Measurements from ENCODE around the gene SNAPC1. TPM values are rescaled to one million over a fixed set of nuclear protein-coding genes. Genes with fewer than 3 reads are reported as not detected.
"Not testable (repeated sequence)": the region's sequence is repeated elsewhere in the genome, so short reads cannot be mapped to it uniquely, and the experiment has no call there.

Gene SNAPC1
- total RNA-seq, 1 experiment from 2014 or later: 33.0 TPM

DNA sequence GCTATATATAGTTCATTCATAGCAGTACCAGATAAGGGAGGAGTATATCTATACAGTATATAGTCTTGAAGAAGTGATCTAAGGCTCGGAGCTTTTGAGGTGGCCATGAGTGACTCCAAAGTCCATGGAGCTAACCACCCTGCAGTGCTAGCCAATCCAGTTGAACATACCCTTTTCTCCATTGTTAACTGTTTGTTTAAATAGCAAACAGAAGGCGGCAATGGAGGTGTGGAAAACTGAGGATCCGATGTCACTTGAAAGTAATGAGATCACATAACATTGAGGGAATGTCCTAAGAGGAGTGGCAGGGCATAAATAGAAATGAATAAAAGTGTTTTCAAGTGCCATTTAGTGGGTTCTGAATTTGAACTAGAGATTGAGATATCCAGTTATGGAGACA is 12.4 kb upstream of the SNAPC1 start:
- no peak for DNase-seq (ENCODE audit: low spot score)

DNA sequence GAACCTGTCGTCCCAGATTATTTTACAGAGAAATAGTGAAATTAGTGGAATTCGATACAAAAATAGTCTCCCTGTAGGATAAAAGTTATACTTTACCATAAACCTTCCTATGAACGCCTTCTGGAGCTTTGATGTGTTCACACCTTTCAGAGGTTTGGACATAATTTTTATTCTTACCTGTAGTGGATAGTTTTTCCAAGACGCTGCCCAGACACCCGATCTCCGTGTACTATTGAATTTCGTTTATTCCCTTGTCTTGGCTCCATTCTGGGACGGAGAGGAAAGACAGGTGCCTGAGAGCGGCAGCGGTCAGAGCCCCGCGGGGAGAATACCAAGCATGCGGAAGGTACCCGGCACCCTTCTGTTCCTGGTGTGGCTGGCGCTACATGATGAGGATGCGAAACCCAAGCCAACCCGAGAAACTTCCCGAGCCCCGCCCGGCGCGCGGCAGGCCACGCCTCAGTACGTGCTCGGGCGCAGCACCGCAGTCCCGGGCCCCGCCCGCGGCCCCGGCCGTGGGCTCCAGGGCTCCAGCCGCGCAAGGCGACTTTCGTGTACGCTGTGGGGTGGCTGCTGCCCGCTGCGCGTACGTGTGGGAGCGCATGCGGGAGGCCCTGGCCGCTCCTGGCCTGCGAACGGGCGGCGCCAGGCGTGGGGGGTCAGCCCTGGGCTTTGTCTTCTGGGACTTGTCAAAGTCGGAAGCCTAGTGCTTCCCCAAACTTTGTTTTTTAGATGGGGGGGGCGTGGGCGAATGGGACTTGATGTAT is 11.3 kb upstream of the SNAPC1 start:
- no peak for DNase-seq (ENCODE audit: low spot score)

DNA sequence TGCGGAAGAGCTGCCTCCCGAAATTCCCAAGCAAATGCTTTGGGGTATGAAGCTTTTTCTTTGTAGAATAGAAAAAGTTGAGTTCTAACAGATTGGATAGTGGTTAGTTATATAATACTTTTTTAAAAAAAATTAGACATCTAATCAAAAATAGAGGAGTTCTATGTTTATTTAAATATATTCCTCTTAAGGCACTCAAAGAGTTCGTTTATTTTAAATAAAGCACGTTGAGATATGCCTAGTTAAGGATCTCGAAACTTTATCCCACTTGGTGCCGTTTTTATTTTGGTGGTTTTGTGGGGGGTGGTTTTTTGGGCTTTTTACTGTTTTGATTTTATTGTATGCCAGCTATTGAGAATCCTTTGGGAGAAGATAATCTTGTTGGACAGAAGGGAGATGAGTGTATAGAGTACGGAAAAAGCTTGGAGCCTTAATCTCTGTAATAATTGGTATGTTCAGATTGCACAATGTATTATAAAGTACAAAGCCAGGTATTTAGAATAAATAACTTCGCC is 10.7 kb upstream of the SNAPC1 start:
- no peak for DNase-seq (ENCODE audit: low spot score)

DNA sequence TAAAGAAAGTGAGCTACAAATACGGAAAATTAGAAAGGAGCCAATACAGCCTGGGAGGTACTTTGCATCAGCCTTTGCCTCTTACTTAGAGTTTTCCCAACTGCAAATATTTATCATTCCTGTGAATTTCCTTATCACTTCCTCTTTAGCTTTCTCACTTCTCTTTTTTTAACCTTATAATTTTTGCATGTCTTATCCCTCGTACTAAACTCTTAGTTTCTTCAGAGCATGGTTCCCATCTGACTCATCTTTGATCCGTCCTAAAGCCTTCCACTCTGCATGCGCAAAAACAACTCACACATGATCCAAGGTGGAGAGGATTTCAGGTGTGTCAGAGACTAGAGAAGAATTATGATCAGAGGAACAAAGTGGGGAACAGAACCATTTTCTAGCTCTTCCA is 9.6 kb upstream of the SNAPC1 start:
- no peak for DNase-seq (ENCODE audit: low spot score)

DNA sequence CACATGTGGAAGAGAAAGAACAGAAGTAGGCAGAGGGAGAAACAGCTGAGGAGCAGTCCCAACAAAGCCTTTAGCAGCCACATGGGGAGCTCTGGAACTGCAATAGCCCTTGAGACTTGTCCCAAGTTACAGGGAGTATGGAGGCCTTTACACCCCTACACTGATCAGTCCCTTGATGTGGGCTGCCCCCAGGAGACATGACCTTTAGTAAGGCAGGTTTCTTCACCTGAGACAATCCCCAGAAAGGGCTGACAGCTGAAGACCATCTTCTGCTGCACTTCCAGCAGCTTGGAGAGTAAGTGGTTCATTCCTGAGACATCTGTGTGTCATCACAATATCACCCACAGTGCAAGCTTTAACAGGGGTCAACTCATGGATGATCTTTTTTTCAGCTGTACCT is 8.6 kb upstream of the SNAPC1 start:
- no peak for DNase-seq (ENCODE audit: low spot score)

DNA sequence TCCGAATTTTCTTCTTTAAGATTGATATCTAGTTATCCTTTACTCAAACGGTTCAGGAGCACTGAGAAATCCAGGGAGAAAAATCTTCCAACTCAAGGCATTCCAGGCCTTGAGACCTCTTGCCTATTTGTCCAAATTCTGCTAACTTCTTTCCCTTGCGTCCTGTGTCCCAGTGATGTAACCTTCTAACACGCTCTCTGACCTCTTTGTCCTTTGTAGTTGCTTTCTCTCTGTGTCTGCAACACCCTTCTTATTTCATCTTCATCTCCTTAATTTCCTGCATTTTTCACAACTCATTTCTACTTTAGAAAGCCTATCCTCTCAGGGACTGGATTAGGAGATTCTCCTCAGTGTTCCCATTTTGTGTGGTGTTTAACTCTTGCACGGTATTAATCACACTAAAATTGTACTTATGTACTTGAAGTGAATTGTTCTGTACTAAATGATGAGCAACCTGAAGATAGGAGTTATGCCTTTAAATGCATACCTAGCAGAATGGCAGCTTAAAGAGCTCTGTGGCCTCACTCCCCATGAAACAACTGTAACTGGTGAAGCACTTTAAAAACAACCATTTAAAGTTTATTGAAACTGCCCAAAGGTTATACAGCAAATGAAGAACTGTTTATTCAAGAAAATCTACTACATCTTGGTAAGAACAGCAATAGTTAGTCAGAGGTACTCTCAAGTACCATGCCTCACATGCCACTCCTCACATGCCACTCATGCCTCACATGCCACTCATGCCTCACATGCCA is 7.4 kb upstream of the SNAPC1 start:
- DNase-seq (ENCODE audit: low spot score): no peak

DNA sequence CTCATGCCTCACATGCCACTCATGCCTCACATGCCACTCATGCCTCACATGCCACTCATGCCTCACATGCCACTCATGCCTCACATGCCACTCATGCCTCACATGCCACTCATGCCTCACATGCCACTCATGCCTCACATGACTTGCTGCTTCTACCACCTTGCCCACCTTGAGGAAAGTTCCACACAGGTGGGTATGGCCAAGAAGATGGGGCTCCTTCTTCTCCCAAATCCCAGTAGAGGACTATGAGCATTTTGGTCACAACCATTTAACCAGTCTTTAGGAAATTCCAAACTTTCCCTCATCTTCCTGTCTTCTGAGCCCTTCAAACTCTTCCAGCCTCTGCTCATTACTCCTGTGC is 6.9 kb upstream of the SNAPC1 start:
- DNase-seq (ENCODE audit: low spot score): not testable (repeated sequence)

DNA sequence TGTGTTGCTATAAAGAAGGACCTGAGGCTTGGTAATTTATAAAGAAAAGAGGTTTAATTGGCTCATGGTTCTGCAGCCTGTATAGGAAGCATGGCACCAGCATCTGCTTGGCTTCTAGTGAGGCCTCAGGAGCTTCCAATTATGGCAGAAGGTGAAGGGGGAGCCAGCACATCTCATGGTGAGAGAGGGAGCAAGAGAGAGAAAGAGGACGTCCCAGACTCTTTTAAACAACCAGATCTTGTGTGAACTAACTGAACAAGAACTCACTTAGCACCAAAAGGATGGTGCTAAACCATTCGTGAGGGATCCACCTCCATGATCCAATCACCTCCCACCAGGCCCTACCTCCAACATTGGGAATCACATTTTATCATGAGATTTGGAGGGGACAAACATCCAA is 6.1 kb upstream of the SNAPC1 start:
- no peak for DNase-seq (ENCODE audit: low spot score)

DNA sequence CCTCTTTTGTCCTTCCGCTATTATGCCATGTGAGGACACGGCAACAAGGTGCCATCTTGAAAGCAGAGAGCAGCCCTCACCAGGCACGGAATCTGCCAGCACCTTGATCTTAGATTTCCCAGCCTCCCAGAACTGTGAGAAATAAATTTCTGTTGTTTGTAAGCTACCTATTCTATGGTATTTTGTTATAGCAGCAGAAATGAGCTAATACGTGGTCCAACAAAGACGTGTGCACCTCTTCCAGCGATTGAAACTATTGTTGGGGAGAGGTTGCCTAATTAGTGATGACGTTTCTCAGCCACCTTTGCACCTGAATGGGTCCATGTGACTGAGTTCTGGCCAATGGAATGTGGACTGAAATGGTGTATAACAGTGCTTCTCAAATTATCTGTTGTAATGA is 2.3 kb upstream of the SNAPC1 start:
- DNase-seq (ENCODE audit: low spot score): no peak

DNA sequence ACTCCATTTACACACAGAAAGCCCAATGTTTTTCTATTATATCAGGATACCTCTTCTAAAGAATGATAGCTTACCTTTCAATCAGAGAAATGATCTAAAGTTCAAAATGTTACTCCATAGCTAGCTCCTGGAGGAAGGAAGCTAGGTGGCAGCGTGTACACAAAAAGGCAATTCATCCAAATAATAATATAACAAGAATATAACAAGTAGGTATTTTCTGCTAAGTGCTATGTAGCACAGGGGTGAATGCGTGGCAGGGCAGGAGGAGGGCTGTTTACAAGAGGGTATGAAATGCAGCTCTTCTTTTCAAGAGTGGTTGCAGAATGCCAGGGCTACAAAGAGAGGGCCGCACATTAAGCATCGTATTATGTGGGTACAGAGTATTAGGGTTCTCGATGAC is 663 bp upstream of the SNAPC1 start:
- DNase-seq (ENCODE audit: low spot score): no peak

DNA sequence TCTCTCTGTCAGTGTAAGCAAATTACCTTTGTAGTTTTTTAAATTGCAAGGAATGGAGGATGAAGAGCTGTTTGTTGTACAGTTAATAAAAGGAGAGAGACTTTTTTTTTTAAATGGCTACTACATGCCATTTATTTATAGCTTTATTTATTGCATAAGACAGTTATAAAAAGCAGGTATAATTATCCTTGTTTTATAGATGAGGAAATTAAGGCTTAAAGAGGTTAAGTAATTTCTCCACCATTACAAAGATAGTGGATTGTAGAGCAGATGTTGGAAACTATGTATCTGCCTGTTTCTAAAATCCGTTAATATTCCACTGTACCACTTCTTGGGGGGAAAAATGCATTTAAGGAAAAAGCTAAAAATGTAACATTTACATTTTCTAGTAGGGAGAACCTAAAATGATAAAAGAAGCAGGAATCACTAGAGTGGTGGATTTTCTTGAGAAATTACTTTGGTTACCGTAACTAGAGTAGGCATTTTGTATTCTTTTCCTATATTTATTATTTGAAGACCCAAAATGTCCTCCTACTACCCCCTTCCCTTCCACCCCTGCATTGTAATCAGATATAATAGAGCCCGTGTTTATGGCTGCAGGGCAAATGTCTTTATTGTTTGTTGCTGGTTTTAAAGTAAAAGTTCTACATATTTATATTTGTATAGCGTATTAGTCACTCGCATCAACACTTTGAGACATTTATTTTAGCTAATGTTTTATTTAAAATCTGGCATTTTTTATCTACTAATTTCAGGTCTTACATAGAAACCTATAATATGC is 2.3 kb downstream of the SNAPC1 start:
- no peak for DNase-seq (ENCODE audit: low spot score)

DNA sequence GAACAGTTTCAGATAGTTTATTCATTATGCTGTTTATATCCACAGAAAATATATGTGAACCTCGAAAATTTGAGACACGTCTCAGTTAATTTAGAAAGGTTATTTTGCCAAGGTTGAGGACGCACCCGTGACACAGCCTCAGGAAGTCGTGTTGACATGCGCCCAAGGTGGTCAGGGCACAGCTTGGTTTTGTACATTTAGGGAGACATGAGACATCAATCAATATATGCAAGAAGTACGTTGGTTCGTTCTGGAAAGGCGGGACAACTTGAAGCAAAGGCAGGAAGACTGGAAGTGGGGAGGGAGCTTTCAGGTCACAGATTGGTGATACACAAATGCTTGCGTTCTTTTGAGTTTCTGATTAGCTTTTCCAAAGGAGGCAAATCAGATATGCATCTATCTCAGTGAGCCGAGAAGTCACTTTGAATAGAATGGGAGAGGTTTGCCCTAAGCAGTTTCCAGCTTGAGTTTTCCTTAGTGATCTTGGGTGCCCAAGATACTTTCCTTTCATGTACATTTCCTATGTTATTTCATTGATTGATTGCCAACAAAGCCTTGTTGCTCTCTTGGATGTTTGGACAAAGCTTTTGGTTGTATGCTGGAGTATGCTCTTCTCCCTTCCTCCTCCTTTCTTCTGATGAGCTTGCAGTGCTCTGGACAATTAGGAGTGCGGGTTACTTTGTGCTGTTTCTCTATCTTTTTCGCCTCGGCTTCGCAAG is 3.2 kb downstream of the SNAPC1 start:
- DNase-seq (ENCODE audit: low spot score): no peak

DNA sequence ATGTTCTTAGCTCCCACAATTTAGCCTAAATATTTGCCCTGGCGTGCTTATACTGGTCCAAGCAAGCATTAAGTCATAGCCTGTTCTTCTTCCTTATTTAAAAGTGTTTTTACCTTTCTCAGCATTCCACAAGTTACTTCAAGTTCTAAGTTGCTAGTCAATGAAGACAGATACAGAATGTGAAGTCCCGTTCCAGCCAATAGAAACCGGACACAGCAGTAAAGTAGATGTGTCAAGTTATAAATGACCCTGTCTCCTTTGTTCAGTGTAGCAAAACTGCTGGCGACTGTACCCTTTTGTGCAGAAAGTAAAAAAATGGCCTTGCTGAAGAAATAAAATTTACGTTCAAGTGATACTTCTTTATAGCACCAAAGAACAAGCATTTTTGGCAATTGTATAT is 3.9 kb downstream of the SNAPC1 start:
- no peak for DNase-seq (ENCODE audit: low spot score)

DNA sequence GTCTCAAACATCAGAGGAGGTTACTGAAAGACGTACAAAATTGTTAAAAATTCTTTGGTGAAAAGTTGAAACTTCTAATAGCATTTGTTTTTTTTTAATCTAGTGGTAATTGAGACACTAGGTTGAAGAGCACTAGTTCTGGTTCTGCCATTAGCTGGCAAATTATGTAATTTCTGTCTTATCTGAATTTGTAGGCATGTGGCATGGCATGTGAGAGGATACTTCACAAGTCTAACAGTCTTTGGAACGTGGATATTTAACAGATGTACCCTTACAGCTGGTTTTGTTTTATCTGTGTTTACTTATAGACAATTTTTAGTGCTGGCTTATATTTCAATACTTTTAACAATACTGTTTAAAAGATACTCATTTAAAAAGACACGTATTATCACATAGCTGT is 6.0 kb downstream of the SNAPC1 start:
- no peak for DNase-seq (ENCODE audit: low spot score)

DNA sequence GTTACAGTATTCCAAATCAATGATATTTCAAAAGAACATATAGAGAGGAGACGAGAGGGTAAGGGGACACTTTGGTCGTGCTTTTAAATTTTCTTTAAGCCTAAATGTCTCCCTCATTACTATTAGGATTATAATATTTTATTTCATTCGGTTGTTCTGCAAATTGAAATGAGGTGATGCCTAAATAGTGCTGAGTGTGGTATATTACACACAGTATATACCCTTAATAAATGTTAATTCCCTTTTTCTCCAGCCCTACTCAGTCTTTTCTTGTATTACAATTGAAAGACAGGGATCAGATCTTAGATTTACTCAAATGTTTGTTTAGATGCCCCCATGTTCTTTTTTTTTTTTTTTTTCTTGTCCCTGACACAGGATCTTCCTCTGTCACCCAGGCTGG is 7.7 kb downstream of the SNAPC1 start:
- no peak for DNase-seq (ENCODE audit: low spot score)

DNA sequence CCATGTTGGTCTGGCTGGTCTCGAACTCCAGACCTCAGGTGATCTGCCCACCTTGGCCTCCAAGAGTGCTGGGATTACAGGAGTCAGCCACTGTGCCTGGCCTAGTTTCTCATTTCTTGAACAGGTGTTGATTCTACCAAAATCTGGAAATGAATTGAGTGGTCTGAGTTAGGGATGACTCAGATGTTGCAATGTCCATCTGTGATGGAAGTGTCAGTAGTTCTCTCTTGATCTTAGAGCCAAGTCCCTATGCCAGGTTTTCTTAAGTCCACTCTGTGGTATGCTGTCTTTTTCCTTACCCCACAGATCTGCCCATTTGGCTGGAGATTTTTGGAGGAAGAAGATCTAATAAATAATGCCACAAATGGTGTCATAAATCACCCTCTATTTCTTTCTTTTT is 12.6 kb downstream of the SNAPC1 start:
- no peak for DNase-seq (ENCODE audit: low spot score)

DNA sequence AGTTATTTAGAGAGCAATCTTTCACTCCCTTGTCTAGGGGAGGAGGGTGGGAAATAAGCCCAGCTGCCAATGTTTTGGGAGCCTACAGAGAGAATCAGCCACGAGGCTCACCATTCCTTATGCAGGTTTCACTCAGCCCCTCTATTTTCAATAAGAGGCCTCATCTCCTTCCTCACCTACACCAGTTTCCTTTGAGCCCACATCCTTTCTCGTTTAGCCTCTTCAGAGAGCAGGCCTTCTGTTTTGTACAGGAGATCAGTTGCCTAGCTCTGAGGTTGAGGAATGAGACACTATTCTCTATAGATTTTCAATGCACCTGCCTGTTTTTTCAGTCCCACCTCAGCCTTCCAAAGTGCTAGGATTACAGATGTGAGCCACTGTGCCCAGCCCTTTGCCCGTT is 17.9 kb downstream of the SNAPC1 start:
- DNase-seq (ENCODE audit: low spot score): no peak

DNA sequence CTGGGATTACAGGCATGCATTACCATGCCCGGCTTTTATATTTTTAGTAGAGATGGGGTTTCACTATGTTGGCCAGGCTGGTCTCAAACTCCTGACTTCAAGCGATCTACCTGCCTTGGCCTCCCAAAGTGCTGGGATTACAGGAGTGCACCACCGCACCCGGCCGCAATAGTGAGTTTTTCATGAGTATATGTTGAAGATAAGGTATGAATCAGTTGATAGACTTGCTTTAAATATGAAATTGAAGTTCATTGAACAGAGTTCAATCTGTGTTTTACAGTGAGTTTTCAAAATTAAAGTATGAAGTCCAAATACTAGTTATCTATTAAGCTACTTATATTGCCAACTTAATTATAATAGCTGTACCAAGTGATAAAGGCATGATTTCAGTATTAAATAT is 35.1 kb downstream of the SNAPC1 start:
- no peak for DNase-seq (ENCODE audit: low spot score)

DNA sequence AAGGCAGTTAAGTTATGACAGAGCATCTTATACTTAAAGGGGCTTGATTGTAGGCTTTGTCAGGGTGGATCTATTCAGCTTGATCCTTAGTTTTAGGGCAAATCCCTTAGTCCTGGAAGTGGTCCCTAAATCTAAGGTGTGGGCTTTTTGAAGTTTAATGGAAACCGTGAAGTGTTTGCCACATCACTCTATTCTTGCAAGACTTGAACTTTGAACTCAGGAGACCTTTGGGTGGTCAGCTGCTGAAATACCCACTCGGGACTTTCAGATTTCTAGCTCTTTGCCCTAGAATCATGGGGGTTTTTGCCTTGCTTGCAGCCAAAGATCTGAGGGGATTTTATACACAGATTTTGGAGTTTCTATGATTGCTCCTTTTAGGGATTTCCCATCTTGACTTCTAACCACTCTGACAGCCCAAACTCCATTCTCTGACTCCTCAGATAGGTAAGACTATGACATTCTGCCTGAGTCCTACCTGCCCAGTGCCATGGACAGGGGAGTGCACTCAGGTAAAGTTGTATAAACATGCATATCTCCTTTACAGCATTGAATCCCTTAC is 39.9 kb downstream of the SNAPC1 start:
- DNase-seq (ENCODE audit: low spot score): no peak

DNA sequence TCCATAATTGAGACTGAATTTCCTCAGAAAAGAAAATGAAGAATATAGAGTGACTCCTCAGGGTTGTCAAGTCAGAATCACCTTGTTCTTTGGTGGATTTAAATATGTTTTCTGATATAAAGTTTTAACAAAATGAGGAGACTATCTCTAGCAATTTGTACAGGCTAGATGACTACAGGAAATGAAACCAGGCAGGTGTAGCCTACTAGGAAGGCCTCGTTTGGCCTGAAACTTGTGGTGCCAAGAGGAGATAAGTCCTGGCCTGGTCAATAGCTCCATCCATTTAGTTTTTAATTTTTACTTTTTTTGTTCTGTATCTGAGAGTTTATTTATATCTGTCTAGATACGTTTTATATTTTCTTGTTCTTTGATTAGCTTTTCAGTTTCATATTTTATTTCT is 41.5 kb downstream of the SNAPC1 start:
- no peak for DNase-seq (ENCODE audit: low spot score)

DNA sequence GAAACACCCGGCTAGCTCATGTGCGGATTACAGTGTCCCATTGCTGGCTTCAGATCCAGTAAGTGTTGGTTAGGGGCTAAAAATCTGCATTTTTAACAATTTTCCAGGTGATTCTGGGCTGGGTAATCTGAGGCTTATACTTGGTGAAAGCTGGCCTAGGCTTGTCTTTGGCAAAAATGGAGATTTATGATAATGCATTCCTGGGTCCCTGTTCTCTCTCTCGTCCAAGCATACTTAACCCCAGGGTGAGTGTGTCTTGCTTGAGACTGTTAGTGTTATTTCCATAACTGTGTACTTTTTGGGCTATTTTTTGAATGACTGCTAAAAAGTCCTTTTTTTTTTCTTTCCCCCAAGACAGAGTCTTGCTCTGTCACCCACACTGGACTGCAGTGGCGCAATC is 43.2 kb downstream of the SNAPC1 start:
- no peak for DNase-seq (ENCODE audit: low spot score)

DNA sequence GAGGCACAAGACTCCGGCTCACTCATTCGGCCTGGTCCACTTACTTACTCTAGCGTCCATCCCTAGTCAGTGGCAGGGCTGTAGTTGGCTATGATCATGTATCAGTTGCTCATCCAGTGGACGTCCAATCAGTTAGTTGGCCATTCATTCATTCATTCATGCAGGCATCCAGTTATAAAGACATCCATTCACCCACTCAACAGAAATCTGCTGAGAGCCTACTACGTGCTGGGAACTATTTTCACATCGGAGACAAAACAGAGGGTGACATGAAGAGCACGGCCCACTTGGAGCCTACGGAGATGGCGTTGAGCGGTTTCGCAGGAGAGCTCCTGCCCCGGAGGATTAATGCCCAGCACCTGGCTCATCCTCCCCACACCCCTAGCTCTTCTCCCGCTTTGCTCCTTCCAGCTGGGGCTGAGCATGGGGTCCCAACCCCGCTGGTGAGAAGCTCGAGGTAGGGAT is 49.7 kb downstream of the SNAPC1 start:
- no peak for DNase-seq (ENCODE audit: low spot score)

All from A172 (cell line).